Thyroid gland (tissue), 4 donors: ENCODE data around the gene FATE1. TPM values are rescaled to one million over a fixed set of nuclear protein-coding genes. Genes with fewer than 3 reads are reported as not detected.

Experiments
- DNase-seq, 2 donors: peaks; one replicate each; pipeline ENCODE4 v3.0.0-alpha.2; 2019
- H3K27ac ChIP-seq, 3 donors: fragments of 200-600 bp; sonication (generic); 1 replicate in 2 of 3; 2 replicates in 1 of 3; pipeline ENCODE4 v1.5.1; 2016 to 2019; ENCODE audit warnings: mild to moderate bottlenecking in 1 of 3, moderate library complexity in 1 of 3
- H3K27me3 ChIP-seq: fragments of 200-600 bp; sonication (generic); one replicate; pipeline ENCODE4 v1.5.1; 2019
- H3K36me3 ChIP-seq, 2 donors: fragments of 200-600 bp; sonication (generic); one replicate each; pipeline ENCODE4 v1.5.1; 2016 to 2019
- H3K4me1 ChIP-seq, 2 donors: fragments of 200-600 bp; sonication (generic); one replicate each; pipeline ENCODE4 v1.5.1; 2017 to 2019
- H3K4me3 ChIP-seq, 3 donors: fragments of 200-600 bp; sonication (generic); replicated peaks in 1 of 3; 1 replicate in 2 of 3; 2 replicates in 1 of 3; pipeline ENCODE4 v1.5.1; 2016; ENCODE audit warnings: mild to moderate bottlenecking in 1 of 3
- H3K9me3 ChIP-seq: fragments of 200-600 bp; sonication (generic); one replicate; pipeline ENCODE4 v1.5.1; 2017
- CTCF ChIP-seq, 6 experiments: fragments of 200-600 bp in 3 of 6; fragments of 450-650 bp in 3 of 6; sonication (generic) in 3 of 6; IDR thresholded peaks; one replicate each; pipeline ENCODE4 v1.5.1; 2016 to 2019; ENCODE audit warnings: antibody characterized with exemption in 6 of 6, mild to moderate bottlenecking in 2 of 6, inconsistent platforms in 1 of 6, moderate library complexity in 1 of 6
- POLR2A ChIP-seq, 2 donors: fragments of 450-650 bp; IDR thresholded peaks; one replicate each; pipeline ENCODE4 v1.6.1; 2017; ENCODE audit warnings: antibody characterized with exemption in 2 of 2, mild to moderate bottlenecking in 2 of 2, moderate library complexity in 1 of 2
- WGBS, 2 donors: methylation state at CpG; one replicate each; pipeline ENCODE4 v1.1.5; 2017; 5-methylcytosine and 5-hydroxymethylcytosine counted together
- intact Hi-C: fragments of 100-400 bp; cut with DNase I; formaldehyde crosslinking; loops from one replicate; pipeline ENCODE4 v1.15.1; 2023
- total RNA-seq, 4 donors: library from RNA; depleted of rRNA; stranded (reverse); fragments of >200 nt; gene quantifications; one replicate each; pipeline ENCODE4 v1.2.3, GENCODE V29; 2016

Gene FATE1
- total RNA-seq, 4 donors from 2014 or later, result 1.7 to 4.7 TPM; not detected in 2

GRCh38 chrX:151765026-151765425 is 49.2 kb downstream of the FATE1 start:
- Histone ChIP-seq H3K9me3 (no peaks in the 10 kb centered on the region), H3K27me3 (no peaks in the 10 kb centered on the region), H3K4me3 (no peak overlapping the region), H3K36me3 (no peaks in the 10 kb centered on the region), H3K4me1 (no peaks in the 10 kb centered on the region), H3K27ac (no peak overlapping the region)
- WGBS, 2 donors, result 94 to 100% methylated on average over 1 to 2 of the region's 2 CpGs
- no peak for DNase-seq
- no peak for TF ChIP-seq CTCF (IDR thresholded peaks at IDR 0.05)
- no peak for TF ChIP-seq POLR2A (IDR thresholded peaks at IDR 0.05)
- intact Hi-C loops, result no loop called here

GRCh38 chrX:151771726-151772125 is 55.9 kb downstream of the FATE1 start:
- Histone ChIP-seq H3K4me1 (no peaks in the 10 kb centered on the region), H3K4me3 (no peak overlapping the region), H3K9me3 (no peaks in the 10 kb centered on the region), H3K27ac (no peak overlapping the region), H3K27me3 (no peaks in the 10 kb centered on the region), H3K36me3 (no peaks in the 10 kb centered on the region)
- WGBS, 2 donors, result 75 to 86% methylated on average over 3 of the region's 3 CpGs
- intact Hi-C loops, result no loop called here
- no peak for DNase-seq
- TF ChIP-seq POLR2A (IDR thresholded peaks at IDR 0.05) (no peak), CTCF (IDR thresholded peaks at IDR 0.05) (no peak)

Other genes with a start within 250 kb of the FATE1 start
- gene PASD1, start 152.4 kb upstream of the FATE1 start, total RNA-seq, result under 1 TPM in 2 of 4 donors, not detected in 2; 0.11 to 0.13 TPM
- gene PRRG3, start 20.6 kb upstream of the FATE1 start, total RNA-seq, result 1 to 10 TPM in 2 of 4 donors, under 1 TPM in 1, not detected in 1; under 0.01 to 3.9 (median 2.1) TPM
- not detected for gene CNGA2, start 18.7 kb downstream of the FATE1 start, total RNA-seq
- under 1 TPM in 1 of 4 donors, not detected in 3; 0.27 TPM for gene MAGEA4, start 196.9 kb downstream of the FATE1 start, total RNA-seq